Stomach (tissue), 4 donors: Measurements from ENCODE around the gene RNASEH2A.

Experiments used
- EP300 ChIP-seq: sonication (generic); formaldehyde crosslinking; IDR thresholded peaks from one replicate; pipeline ENCODE4 v1.6.1; 2017; ENCODE audit warnings: antibody characterized with exemption
- POLR2A ChIP-seq, 4 donors: fragments of 450-650 bp; IDR thresholded peaks; one replicate each; pipeline ENCODE4 v1.6.1; 2016; ENCODE audit warnings: antibody characterized with exemption in 4 of 4, control low read depth in 2 of 4, mild to moderate bottlenecking in 1 of 4, moderate library complexity in 1 of 4
- POLR2AphosphoS5 ChIP-seq, 3 donors: sonication (generic); formaldehyde crosslinking; IDR thresholded peaks; one replicate each; pipeline ENCODE4 v1.6.1; 2016; ENCODE audit warnings: antibody characterized with exemption in 3 of 3
- TF ChIP-seq, protein P1 (sequence below), 7 experiments: fragments of 450-650 bp in 4 of 7; fragments of 200-600 bp in 3 of 7; sonication (generic) in 3 of 7; IDR thresholded peaks; one replicate each; pipeline ENCODE4 v1.5.1; 2016 to 2019; ENCODE audit warnings: antibody characterized with exemption in 7 of 7, control low read depth in 2 of 7, mild to moderate bottlenecking in 1 of 7

DNA sequence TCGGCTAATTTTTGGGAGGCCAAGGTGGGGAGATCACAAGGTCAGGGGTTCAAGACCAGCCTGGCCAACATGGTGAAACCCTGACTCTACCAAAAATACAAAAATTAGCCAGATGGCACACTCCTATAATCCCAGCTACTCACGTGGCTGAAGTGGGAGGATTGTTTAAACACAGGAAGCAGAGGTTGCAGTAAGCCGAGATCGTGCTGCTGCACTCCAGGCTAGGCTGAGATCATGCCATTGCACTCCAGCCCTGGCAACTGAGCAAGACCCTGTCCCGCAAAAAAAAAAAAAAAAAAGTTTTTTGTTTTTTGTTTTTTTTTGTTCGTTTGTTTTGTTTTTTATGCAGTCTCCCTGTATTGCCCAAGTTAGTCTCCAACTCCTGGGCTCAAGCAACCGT is 53.2 kb downstream of the RNASEH2A start:
- TF ChIP-seq, protein P1, sequence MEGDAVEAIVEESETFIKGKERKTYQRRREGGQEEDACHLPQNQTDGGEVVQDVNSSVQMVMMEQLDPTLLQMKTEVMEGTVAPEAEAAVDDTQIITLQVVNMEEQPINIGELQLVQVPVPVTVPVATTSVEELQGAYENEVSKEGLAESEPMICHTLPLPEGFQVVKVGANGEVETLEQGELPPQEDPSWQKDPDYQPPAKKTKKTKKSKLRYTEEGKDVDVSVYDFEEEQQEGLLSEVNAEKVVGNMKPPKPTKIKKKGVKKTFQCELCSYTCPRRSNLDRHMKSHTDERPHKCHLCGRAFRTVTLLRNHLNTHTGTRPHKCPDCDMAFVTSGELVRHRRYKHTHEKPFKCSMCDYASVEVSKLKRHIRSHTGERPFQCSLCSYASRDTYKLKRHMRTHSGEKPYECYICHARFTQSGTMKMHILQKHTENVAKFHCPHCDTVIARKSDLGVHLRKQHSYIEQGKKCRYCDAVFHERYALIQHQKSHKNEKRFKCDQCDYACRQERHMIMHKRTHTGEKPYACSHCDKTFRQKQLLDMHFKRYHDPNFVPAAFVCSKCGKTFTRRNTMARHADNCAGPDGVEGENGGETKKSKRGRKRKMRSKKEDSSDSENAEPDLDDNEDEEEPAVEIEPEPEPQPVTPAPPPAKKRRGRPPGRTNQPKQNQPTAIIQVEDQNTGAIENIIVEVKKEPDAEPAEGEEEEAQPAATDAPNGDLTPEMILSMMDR (IDR thresholded peaks at IDR 0.05), result no peak
- TF ChIP-seq POLR2A (IDR thresholded peaks at IDR 0.05) (no peak), EP300 (no peak), POLR2AphosphoS5 (IDR thresholded peaks at IDR 0.05) (no peak)
